ENCODE data around the gene MMP14. TPM values are rescaled to one million over a fixed set of nuclear protein-coding genes. Genes with fewer than 3 reads are reported as not detected.
A peak's percentile ranks its signal among the peaks of the same experiment; 100 is the strongest.

MMP14 gene
- total RNA-seq, 1 experiment from 2014 or later = 94.4 TPM

GRCh38 chr14:22871224-22872032, 35.0 kb downstream of the MMP14 start, which contains the start of gene LRP10:
LRP10 (plus strand) TSS chr14:22871740; CDS start chr14:22872304, 564 bp downstream.
- peaks cover 18% of the 10 kb centered on the region for H3K4me1 Mint-ChIP-seq
- peak within 1 kb of the TSS; percentile 100 for H3K27ac Mint-ChIP-seq
- peaks cover 11% of the 10 kb centered on the region for H3K36me3 Mint-ChIP-seq
- TF ChIP-seq ZNF512 (CRISPR knock-in tag; IDR thresholded peaks at IDR 0.05; ENCODE audit: borderline replicate concordance) = no peak
- TF ChIP-seq ZNF281 (CRISPR knock-in tag; IDR thresholded peaks at IDR 0.05) = no peak
- 0 out of 2 replicates have a peak, but pooled peaks have one; percentile 17 for TF ChIP-seq NFYB (CRISPR knock-in tag; conservative IDR thresholded peaks at IDR 0.05; ENCODE audit: low read depth)
- TF ChIP-seq FOXK1 (CRISPR knock-in tag; IDR thresholded peaks at IDR 0.05) = peak; percentile 58; the same call in 1 of the 2 replicates
- 0 out of 2 replicates have a peak, but pooled peaks have one; percentile 38 for TF ChIP-seq E2F5 (CRISPR knock-in tag; IDR thresholded peaks at IDR 0.05)
- 0 out of 2 replicates have a peak, but pooled peaks have one; percentile 59 for TF ChIP-seq ELF4 (CRISPR knock-in tag; IDR thresholded peaks at IDR 0.05; ENCODE audit: low read depth)
- TF ChIP-seq ESRRA (CRISPR knock-in tag; IDR thresholded peaks at IDR 0.05; ENCODE audit: borderline replicate concordance) = no peak
- TF ChIP-seq GABPB1 (CRISPR knock-in tag; IDR thresholded peaks at IDR 0.05) = peak; percentile 58; the same call in 1 of the 2 replicates
- TF ChIP-seq TCF7 (CRISPR knock-in tag; IDR thresholded peaks at IDR 0.05; ENCODE audit: low read depth) = no peak
- no peak for TF ChIP-seq E2F4 (CRISPR knock-in tag; IDR thresholded peaks at IDR 0.05; ENCODE audit: borderline replicate concordance, low read depth)
- TF ChIP-seq FOXP1 (CRISPR knock-in tag; IDR thresholded peaks at IDR 0.05; ENCODE audit: borderline replicate concordance) = 0 out of 2 replicates have a peak, but pooled peaks have one; percentile 47
- peak; percentile 63; the same call in 1 of the 2 replicates for TF ChIP-seq HMGXB4 (CRISPR knock-in tag; IDR thresholded peaks at IDR 0.05)
- TF ChIP-seq CDX4 (CRISPR knock-in tag; IDR thresholded peaks at IDR 0.05; ENCODE audit: borderline replicate concordance) = no peak
- peak; percentile 64; the same call in 1 of the 2 replicates for TF ChIP-seq FOXP4 (CRISPR knock-in tag; IDR thresholded peaks at IDR 0.05)
- 0 out of 2 replicates have a peak, but pooled peaks have one; percentile 42 for TF ChIP-seq ZNF317 (CRISPR knock-in tag; IDR thresholded peaks at IDR 0.05; ENCODE audit: borderline replicate concordance, low read depth)
- 0 out of 2 replicates have a peak, but pooled peaks have one; percentile 19 for TF ChIP-seq CREM (CRISPR knock-in tag; IDR thresholded peaks at IDR 0.05)
- TF ChIP-seq SP1 (CRISPR knock-in tag; conservative IDR thresholded peaks at IDR 0.05) = peak; percentile 95
- TF ChIP-seq JAZF1 (CRISPR knock-in tag; IDR thresholded peaks at IDR 0.05) = no peak
- ChIA-PET CTCF (interaction anchor here (0.7 to 3.8 kb wide), 28 partner anchors 9 to 301 kb away, joined by 3 to 57 read pairs (median 4); partner anchors contain the start of genes ABHD4, PRMT5, RBM23 and REM2), POLR2A (interaction anchor here (0.7 to 4.1 kb wide), 5 partner anchors 12 to 49 kb away, joined by 3 to 32 read pairs (median 4); partner anchors contain the start of gene REM2)
- DNase-seq (ENCODE audit: low spot score) (peak; percentile 97), ATAC-seq (peak; percentile 87)
- H3K4me3 Mint-ChIP-seq = peak within 1 kb of the TSS; percentile 83
- H3K27me3 Mint-ChIP-seq (ENCODE audit: low read depth) = no peaks in the 10 kb centered on the region
- H3K9me3 Mint-ChIP-seq = no peaks in the 10 kb centered on the region

Data from WTC11 (cell line).